Sigmoid colon (tissue), 4 donors: ENCODE measurements around the gene C17orf113.

ENCODE experiments used
- CTCF ChIP-seq, 4 experiments: fragments of 450-650 bp in 3 of 4; fragments of 200-600 bp in 1 of 4; IDR thresholded peaks; one replicate each; pipeline ENCODE4 v1.5.1; 2016 to 2019; ENCODE audit warnings: antibody characterized with exemption in 4 of 4, mild to moderate bottlenecking in 3 of 4, moderate library complexity in 2 of 4
- EP300 ChIP-seq, 4 donors: sonication (generic); formaldehyde crosslinking; IDR thresholded peaks; one replicate each; pipeline ENCODE4 v1.6.1; 2017; ENCODE audit warnings: antibody characterized with exemption in 4 of 4
- POLR2A ChIP-seq, 2 donors: fragments of 450-650 bp; IDR thresholded peaks; one replicate each; pipeline ENCODE4 v1.6.1; 2016; ENCODE audit warnings: antibody characterized with exemption in 2 of 2, mild to moderate bottlenecking in 2 of 2, moderate library complexity in 2 of 2
- POLR2AphosphoS5 ChIP-seq, 4 donors: sonication (generic); formaldehyde crosslinking; IDR thresholded peaks; one replicate each; pipeline ENCODE4 v1.6.1; 2017; ENCODE audit warnings: antibody characterized with exemption in 4 of 4

GRCh38 chr17:42018988-42019387, 31.4 kb downstream of the C17orf113 start:
- TF ChIP-seq CTCF (IDR thresholded peaks at IDR 0.05) (no peak), POLR2A (IDR thresholded peaks at IDR 0.05) (no peak), EP300 (IDR thresholded peaks at IDR 0.05) (no peak), POLR2AphosphoS5 (IDR thresholded peaks at IDR 0.05) (no peak)
